ENCODE results near the gene FAM174B. TPM values are rescaled to one million over a fixed set of nuclear protein-coding genes. Genes with fewer than 3 reads are reported as not detected.

The FAM174B gene
- total RNA-seq, 1 experiment from 2014 or later, result 0.30 TPM

DNA sequence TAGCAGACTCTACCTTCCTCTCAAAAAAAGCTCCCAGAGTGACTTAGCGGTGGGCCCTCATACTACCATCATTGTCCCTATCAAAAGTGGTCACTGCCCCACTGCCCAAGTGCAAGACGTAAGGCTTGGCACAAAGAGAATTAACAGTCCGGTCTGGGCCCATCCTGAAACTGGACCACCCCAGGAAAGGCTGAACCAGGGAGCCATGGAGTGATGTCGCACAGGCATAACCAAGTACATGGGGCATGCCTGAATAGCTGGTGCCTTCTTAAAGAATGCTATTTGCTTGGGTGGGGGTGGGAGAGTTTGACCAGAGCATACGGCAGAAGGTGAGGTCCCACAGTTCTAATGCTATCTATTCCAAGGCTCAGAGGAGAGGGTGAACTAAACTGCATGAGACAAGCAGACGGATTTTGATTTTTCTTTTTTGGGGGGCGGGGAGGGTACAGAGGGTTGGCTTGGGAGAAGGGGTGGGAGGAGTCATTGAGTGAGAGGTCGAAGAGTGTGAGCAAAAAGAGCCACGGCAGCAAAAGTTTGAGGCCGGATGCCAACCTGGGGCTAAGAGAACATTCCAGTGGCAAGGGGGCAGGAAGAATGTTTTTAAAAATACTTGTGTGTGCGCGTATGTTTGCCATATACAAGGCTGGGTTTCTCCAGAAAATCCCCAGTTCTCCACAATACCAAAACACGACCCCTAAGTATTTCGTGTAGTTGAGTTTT, 50.2 kb downstream of the FAM174B start (continued):
- TF ChIP-seq, protein P1, sequence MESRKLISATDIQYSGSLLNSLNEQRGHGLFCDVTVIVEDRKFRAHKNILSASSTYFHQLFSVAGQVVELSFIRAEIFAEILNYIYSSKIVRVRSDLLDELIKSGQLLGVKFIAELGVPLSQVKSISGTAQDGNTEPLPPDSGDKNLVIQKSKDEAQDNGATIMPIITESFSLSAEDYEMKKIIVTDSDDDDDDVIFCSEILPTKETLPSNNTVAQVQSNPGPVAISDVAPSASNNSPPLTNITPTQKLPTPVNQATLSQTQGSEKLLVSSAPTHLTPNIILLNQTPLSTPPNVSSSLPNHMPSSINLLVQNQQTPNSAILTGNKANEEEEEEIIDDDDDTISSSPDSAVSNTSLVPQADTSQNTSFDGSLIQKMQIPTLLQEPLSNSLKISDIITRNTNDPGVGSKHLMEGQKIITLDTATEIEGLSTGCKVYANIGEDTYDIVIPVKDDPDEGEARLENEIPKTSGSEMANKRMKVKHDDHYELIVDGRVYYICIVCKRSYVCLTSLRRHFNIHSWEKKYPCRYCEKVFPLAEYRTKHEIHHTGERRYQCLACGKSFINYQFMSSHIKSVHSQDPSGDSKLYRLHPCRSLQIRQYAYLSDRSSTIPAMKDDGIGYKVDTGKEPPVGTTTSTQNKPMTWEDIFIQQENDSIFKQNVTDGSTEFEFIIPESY (IDR thresholded peaks at IDR 0.05; ENCODE audit: extremely low read depth, insufficient replicate concordance, low read length), result no peak
- TF ChIP-seq POLR2AphosphoS5 (IDR thresholded peaks at IDR 0.05; ENCODE audit: low read depth, low read length), result no peak
- TF ChIP-seq, protein P2, sequence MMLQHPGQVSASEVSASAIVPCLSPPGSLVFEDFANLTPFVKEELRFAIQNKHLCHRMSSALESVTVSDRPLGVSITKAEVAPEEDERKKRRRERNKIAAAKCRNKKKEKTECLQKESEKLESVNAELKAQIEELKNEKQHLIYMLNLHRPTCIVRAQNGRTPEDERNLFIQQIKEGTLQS (IDR thresholded peaks at IDR 0.05), result no peak
- TF ChIP-seq FOSL1 (IDR thresholded peaks at IDR 0.05; ENCODE audit: low read depth), result no peak
- no peak for TF ChIP-seq SIN3A (IDR thresholded peaks at IDR 0.05; ENCODE audit: low read depth)

DNA sequence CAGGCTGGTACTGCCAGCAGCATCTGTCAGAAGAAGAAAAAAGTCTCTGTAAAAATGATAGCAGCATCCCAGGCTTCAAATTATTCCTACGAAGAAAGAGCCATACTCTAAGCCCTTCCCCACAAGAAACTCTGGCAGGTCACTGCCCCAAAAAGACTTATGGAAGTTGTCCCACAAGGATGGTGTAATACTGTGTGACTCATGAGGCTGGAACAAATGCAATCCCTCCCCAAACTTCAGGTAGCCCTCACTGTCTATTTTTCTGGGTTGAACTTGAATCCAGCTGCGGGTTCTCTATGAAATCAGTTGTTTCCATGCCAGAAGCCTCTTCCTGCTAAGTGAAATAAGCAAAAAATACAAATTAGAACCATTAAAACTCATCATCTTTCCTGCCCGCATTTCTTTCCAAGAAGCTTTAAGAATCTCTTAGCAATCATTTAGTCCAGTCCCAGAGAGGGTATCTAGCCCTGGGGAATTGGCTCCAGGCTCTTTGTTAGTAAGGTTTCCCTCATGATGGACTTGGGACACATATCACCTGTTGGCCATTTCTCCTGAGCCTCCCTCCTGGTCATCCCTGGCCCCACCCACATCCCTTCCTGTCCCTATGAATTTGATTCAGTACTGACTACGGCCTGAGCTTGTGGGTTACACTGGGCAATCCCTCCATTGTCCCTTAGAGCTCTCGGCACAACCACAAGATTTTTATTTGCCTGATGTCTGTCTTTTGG, 51.7 kb downstream of the FAM174B start:
- Histone ChIP-seq H3K79me2 (ENCODE audit: insufficient read depth, low read length) (no peaks in the 10 kb centered on the region), H3K4me1 (ENCODE audit: control insufficient read depth in 1 of 2, insufficient read depth in 2 of 2, low read length in 2 of 2) (no peaks in the 10 kb centered on the region), H4K20me1 (ENCODE audit: insufficient read depth) (no peaks in the 10 kb centered on the region), H3K9ac (ENCODE audit: low read length) (no peak overlapping the region), H3K36me3 (ENCODE audit: control insufficient read depth in 1 of 2, insufficient read depth in 2 of 2, low read length in 2 of 2) (no peaks in the 10 kb centered on the region), H3K9me2 (ENCODE audit: insufficient read depth) (no peaks in the 10 kb centered on the region), H3K9me3 (ENCODE audit: control insufficient read depth in 1 of 2, insufficient read depth in 1 of 2, low read depth in 1 of 2, low read length in 2 of 2) (no peaks in the 10 kb centered on the region), H3K27ac (ENCODE audit: low read depth, low read length) (no peak overlapping the region), H3K4me2 (ENCODE audit: low read length) (no peak overlapping the region), H3K4me3 (replicated peaks in 1 of 2; ENCODE audit: low read depth in 1 of 2, low read length in 2 of 2) (no peak overlapping the region), H2AFZ (ENCODE audit: low read depth, low read length, poor library complexity, severe bottlenecking) (no peak overlapping the region), H3K27me3 (ENCODE audit: insufficient read depth, low read length) (peaks cover 53% of the 10 kb centered on the region)
- no TSS peak for BruUV-seq (replicated peaks)
- ChIA-PET RAD21 (ENCODE audit: low non-redundant PET in 1 of 2, low total read pairs in 2 of 2, uncharacterized antibody in 2 of 2, unreplicated experiment in 2 of 2) (no interaction called here), POLR2A (no interaction called here), CTCF (no interaction called here)
- TF ChIP-seq, protein P2 (IDR thresholded peaks at IDR 0.05), result no peak
- TF ChIP-seq SRF (IDR thresholded peaks at IDR 0.05; ENCODE audit: low read depth) (no peak), SIN3A (IDR thresholded peaks at IDR 0.05; ENCODE audit: low read depth) (no peak), POLR2A (IDR thresholded peaks at IDR 0.05; ENCODE audit: borderline replicate concordance, extremely low read depth, insufficient read depth, insufficient read length) (no peak)
- TF ChIP-seq, protein P3, sequence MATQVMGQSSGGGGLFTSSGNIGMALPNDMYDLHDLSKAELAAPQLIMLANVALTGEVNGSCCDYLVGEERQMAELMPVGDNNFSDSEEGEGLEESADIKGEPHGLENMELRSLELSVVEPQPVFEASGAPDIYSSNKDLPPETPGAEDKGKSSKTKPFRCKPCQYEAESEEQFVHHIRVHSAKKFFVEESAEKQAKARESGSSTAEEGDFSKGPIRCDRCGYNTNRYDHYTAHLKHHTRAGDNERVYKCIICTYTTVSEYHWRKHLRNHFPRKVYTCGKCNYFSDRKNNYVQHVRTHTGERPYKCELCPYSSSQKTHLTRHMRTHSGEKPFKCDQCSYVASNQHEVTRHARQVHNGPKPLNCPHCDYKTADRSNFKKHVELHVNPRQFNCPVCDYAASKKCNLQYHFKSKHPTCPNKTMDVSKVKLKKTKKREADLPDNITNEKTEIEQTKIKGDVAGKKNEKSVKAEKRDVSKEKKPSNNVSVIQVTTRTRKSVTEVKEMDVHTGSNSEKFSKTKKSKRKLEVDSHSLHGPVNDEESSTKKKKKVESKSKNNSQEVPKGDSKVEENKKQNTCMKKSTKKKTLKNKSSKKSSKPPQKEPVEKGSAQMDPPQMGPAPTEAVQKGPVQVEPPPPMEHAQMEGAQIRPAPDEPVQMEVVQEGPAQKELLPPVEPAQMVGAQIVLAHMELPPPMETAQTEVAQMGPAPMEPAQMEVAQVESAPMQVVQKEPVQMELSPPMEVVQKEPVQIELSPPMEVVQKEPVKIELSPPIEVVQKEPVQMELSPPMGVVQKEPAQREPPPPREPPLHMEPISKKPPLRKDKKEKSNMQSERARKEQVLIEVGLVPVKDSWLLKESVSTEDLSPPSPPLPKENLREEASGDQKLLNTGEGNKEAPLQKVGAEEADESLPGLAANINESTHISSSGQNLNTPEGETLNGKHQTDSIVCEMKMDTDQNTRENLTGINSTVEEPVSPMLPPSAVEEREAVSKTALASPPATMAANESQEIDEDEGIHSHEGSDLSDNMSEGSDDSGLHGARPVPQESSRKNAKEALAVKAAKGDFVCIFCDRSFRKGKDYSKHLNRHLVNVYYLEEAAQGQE (IDR thresholded peaks at IDR 0.05; ENCODE audit: low read depth), result no peak
- DNase-seq (ENCODE audit: low read depth, low spot score), result no peak
- no peak; the same call in 1 of the 2 replicates for ATAC-seq
- intact Hi-C loops (cut with micrococcal nuclease), result no loop called here

Measured in HCT116 (cell line).